HG03342 (cell line): ENCODE data around the gene VCL.

ENCODE experiments used
- ATAC-seq: cut with Tn5 transposase; IDR thresholded peaks from one replicate; pipeline ENCODE4 v1.9.1; 2021; ENCODE audit warnings: mild to moderate bottlenecking, moderate library complexity; ENCODE audit not compliant: unreplicated experiment

VCL gene

DNA sequence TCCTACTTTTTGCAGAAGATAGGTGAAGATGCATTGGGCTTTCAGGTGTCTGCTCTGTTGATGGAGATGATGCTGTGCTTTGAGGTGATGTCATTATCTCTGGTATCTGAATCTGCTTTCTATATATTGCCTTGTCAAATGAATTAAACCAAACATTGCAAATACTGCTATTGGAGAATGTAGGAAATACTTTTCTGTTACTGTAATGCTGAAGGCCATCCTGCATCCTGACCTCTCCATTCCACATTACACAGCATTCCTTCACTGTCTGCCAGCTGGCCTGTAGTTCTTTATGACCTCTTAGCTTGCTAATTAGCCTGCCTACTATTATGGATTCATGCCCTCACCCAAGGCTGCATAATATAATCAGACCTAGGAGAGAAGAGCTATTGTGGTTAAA is 73.2 kb downstream of the VCL start:
- no peak for ATAC-seq

DNA sequence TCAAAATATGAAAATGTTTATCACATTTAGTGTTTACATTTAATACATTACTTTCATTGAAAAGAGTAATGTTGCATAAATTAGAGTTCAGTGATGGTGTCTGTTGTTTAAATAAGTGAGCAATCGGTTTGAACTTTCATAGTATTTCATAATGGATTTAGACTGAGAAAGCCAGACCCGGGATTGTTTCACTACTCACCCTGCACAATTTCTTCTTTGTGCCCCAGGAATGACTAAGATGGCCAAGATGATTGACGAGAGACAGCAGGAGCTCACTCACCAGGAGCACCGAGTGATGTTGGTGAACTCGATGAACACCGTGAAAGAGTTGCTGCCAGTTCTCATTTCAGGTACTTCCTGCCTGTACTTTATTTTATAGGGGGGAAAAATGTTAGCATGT is 74.6 kb downstream of the VCL start:
- no peak for ATAC-seq

DNA sequence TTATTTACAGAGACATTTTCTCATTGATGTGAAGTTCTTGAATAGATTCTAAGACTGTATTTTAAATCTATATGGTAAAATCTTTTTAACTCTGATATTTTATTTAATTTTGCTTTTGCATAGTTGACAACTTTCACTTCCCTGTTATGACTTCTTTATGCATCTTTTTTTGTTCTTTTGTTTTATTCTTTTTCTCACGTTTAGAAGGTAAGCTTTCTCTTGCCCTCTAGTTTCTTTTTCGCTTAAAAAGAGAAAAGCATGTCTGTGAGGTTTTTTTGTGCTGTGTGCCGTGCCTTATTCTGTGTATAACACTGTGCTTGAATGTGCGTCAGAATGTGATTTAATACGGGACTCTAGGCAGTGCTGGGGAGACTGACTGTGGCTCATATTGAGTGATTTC is 78.0 kb downstream of the VCL start:
- ATAC-seq = no peak

DNA sequence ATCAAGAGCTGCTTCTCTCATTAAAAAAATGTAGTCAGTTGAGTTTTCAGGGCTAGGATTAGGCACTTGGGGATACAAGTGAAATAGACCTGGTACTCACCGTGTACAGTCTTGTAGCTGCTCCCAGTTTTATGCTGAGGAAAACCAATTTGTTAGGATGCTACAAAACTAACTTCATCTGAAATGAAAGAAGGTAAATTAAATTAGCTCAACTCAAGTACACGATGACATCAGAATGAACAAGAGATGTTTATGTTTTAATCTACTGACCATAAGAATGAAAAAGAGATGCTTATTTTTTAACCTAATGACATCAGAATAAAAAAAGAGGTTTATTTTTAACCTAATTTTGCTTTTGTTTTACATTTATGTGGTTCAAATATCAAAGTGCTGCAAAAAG is 79.0 kb downstream of the VCL start:
- ATAC-seq = no peak

DNA sequence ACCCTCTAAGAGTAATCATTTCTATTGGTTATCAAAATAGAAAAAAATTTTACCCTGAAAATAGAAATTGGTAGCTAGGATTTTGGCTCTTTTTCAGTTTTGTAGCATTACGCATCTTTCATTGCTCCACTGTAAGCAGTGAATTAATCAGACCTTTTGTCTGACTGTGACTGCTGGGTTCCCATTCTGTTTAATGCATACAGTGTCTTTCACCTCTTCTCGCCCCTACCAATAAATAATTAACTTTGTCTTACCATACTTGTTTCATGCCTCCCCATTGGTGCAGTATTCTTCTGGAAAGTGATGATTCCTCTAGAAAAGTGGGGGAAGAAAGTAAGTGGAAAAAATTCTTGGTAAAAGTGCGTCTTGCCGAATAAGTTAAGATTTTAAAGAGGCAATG is 79.5 kb downstream of the VCL start:
- no peak for ATAC-seq

DNA sequence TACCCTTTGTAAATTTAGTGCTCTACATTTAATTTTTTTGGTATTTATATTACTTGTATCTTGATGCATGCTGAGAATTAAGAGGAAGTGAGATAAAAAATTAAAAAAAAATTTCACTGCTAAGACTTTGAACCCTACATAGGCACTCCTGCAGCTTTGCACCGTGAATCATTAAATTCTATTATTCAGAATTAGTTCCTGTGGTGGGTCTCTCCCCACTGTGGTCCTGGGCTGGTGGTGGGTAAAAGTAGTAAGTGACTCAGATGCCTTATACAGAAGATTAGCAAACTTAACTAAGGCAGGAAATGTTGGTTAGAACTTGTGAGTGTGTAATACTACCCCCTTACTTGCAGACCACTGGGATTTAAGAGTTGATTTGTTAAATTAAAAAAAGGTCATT is 80.1 kb downstream of the VCL start:
- ATAC-seq = peak; percentile 69

DNA sequence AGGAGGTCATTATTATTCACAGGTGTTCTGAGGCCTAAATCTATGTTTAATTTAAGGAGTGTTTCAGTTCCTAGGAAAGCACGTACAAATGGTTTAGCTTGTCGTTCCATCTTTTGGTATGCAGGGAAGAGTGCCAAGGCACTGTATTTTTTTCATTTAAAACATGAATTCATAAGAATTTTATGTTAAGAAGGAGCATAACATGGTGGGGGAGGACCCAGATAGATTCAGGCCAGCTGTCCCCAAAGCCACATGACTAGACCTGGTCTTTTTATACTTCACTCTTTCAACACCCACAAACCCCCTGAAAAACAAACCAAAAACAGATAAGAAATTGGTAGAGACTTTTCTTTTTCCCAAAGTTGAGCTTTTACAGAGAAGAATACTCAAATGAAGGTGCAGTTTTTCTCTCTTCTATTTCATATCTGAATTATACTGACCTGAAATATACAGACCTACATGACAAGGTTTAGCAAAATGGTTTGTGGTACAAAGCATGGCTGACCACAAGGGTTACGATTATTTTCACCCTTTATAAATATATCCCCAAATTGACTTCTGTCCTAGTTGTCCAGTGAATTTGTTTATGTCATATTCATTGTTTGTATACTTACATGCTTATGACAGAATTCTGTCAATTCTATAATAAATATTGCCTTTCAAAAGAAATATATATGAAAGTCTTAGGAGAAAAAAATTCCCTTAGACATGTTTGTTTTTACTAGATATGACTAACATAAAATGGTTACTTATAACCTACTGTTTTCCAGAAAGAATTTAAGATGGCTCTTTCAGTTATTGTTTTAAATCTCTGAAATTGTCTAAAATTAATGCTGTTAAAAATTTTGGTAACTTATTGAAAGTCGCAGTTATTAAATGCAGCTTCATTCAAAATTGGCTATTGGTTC is 81.4 kb downstream of the VCL start:
- ATAC-seq = no peak

DNA sequence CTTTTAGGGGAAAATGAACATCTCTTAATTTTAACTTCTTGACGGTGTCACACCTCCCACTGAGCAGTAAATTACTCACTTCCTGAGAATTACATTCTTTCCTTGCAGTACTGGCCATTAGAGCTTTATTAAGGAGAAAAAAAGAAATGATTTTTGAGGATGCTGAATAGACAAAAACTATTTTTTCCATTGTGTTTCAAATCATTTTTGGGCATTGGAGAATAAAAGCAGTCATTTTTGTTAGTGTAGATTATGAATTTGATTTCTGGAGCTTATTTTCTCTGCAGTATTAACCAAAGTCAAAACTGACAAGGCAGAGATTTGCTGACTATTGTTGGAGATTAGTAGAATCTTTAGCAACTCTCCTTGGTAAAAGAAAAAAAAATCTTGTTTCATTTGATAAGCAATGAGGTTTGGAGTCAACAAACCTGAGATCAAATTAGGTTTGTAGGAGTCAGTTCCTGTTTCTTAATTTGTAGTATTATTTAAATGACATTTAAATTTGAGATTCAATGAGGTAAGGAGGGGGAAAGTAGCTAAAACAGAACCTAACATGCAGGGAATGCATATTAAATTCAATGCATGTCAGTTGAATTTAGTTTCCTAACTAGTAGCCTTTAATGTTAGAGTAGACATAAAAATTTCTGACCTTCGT is 82.1 kb downstream of the VCL start:
- ATAC-seq = no peak

DNA sequence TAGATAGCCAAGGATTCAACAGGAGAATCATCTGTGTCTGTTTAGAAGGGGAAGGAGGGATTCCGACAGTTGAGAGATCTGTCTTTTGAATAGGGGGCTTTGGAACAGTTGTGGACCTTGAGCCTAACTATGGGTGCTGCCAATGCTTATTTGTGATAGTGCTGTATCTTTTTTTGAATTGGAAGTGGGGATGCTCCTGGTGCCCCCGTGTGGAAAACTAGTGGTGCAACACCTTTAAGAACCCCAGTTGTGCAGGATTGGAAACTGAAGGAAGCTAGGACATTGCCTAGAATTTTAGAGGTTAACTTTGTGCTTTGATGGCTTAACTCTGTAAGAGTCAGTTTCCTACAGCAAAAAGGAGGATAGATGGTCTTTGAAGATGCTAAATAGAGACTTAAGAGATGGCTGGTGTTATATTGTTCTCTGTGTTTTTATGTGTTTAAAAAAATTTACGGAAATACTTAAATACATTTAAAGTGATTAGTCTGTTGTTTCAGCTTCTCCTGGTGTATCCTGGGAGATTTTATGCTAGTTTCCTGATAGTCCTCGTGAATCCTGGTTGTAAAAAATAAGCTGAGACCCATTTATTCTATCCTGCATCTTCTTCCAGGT is 83.4 kb downstream of the VCL start:
- no peak for ATAC-seq

DNA sequence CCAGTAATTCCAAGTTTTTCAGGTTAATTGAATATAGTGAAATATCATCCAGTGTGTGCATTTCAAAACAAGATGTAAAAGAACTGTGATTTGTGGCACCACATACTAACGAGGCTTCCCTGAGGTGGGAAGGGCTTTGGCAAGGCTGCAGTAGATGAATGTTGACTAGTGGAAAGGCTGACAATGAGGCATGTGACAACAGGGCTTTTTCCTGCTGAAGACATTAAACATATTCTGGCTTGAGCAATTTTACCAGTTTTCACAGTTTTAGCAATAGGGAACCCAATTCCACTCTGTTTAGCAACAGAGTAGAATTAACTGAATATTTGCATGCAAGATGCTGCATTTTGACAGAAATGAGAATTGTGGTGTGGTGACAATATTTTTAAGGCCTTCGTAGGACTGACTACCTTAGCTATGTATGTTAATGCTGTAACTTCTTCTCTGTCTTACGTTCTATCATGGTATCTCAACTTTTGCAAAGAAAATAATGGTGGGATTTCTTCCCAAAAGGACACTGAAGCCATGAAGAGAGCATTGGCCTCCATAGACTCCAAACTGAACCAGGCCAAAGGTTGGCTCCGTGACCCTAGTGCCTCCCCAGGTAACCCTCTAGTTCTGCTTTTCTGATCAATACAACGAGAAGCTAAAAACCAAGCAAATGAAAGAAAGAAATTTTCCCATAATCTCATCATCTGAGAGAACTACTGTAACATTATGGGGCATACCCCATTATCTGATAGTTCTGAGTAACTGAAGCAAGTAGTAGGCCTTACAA is 84.2 kb downstream of the VCL start:
- ATAC-seq = no peak

DNA sequence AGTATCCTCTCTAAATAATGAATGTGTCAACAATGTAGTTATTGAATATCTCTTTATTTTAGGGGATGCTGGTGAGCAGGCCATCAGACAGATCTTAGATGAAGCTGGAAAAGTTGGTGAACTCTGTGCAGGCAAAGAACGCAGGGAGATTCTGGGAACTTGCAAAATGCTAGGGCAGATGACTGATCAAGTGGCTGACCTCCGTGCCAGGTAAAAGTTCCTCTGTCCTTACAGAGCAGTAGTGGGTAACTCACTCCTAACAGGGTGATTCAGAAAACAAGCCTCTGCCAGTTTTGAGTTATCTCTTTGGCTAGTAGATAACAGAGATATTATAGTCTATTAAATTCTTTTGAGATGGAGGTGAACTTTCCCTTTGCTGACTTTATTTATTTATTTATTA is 85.4 kb downstream of the VCL start:
- no peak for ATAC-seq

DNA sequence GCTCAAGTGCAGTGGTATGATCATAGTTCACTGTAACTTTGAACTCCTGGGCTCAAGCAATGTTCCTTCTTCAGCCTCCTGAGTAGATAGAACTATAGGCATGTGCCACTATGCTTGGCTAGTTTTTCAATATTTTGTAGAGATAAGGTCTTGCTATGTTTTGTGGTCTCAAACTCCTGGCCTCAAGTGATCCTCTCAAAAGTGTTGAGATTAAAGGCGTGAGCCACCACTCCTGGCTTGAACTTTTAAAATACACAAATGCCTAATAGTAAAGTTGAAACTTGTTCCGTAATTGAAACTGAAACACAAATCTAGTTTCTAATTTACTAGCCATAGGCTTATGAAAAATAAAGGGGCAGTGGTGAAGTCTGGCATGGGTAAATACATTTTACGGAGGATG is 87.0 kb downstream of the VCL start:
- ATAC-seq = peak; percentile 64

DNA sequence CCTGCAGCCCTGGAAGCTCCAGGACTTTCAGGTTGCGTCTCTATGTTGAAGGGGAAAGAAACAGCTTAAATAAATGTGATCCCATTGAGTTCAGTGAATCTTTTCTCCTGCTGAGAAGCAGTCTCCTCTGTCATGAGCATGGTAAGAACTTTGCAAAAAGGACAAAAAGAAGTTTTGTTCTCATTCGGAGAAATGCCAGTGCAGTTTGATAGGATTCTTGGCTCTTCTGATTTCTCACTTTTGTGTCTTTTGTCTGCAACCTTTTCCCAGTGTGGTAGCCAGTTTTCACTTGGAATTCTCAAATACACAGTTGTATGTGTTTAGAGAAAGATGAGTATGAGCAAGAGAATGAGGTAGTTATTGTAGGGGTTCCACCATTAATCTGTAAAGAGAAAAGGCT is 88.4 kb downstream of the VCL start:
- no peak for ATAC-seq

DNA sequence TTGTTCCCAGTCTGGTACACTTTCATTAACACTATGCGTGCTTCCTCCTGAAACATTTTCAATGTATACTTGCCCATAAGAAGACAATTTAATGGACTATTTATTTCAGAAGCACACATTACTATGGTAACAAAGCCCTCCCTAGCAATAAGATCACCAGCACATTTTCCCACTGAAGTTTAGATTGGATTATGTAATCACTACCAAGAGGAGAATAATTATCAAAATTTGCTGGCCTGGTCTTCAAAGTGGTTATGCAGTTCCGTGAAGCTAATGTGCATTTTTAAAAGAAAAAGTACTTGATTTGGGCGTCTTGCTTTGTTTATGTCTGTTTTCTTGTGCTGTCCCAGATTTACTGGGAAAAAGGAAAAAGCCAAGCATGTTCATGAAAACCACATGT is 90.8 kb downstream of the VCL start:
- ATAC-seq = no peak

DNA sequence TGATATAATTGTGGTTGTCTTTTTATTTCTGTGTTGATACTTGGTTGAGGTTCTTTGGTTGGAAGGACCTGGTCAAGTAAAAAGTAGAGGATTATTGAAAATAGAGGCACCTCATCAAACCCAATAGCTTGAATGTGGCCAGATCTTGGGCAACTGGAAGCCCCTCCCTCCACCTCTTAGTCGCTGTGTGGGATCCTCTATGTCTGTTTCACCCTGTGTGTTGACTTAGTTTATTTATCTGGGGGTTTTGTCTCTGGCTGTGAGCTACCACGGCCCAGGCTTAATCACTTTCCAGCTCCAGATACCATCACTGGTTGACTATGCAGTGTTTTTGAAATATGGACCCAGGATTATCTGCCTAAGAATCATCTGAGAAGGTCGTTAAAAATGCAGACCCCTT is 94.5 kb downstream of the VCL start:
- ATAC-seq = no peak

DNA sequence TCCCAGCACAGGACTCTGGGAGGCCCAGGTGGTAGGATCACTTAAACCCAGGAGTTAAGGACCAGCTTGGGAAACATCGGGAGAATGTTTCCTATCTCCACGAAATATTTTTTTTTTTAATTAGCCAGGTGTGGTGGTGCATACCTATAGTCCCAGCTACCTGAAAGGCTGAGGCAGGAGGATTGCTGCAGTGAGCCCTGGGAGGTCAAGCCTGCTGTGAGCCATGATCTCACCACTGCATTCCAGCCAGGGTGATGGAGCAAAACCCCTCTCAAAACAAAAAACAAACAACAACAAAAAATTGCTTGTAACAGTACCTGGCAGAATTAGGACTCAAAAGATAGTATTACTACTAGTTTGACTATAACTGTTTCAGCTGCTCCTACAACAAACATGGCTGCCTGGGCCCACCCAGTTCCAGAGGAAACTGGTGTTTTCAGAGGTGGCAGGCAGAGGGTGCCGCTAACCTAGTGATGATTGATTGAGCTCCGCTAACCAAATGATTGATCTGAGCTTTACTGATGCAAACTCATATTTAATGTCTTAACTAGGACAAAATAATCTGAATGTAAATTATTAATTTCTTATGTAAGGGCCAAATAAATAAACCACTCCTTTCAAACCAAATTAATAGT is 95.7 kb downstream of the VCL start:
- no peak for ATAC-seq

DNA sequence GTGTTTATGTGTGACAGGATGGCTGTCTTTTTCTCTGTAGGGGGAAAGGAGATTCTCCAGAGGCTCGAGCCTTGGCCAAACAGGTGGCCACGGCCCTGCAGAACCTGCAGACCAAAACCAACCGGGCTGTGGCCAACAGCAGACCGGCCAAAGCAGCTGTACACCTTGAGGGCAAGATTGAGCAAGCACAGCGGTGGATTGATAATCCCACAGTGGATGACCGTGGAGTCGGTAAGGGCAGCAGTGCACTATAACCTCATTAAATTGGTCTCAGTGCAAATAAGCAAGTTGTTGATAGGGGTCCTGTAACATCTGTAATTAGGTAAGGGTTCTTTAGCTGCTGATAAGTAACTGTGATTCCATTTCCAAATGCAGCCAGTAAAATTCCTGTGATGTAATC is 96.3 kb downstream of the VCL start:
- no peak for ATAC-seq

DNA sequence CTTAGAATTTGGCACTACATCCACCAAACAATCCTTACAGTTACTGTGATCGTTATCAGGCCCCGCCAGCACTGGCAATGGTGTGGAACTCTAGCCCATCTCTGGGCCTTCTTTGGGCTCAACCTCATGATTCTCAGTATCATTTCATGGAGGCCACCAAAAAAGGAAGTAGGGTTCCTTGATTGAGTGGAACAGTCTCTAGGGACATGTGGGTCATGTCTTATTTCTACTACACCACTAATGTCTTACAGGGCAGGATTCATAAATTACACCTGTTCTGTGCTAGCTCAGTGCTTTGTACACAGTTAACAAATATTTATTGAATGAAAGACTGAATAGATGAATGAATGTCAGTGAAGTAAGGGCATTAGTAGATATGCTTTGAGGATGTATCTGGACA is 98.9 kb downstream of the VCL start:
- ATAC-seq = peak; percentile 87

DNA sequence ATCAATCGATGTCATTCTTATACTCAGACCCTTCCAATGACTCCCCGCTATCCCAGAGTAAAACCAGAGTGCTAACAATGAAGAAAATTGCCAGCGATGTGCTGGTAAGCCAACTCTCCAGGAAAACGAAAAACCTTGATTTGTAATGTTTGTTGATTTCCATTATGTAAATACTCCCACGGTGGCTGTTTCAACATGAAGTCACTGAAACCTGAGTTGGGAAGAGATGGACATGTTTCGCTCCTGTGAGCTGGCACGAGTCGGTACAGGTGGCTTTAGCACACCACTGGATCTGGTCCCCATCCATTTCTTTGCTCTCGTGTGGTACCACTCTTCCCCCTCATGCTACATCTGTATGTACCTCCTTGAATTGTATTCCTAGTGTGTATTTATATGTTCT is 99.9 kb downstream of the VCL start:
- ATAC-seq = no peak

DNA sequence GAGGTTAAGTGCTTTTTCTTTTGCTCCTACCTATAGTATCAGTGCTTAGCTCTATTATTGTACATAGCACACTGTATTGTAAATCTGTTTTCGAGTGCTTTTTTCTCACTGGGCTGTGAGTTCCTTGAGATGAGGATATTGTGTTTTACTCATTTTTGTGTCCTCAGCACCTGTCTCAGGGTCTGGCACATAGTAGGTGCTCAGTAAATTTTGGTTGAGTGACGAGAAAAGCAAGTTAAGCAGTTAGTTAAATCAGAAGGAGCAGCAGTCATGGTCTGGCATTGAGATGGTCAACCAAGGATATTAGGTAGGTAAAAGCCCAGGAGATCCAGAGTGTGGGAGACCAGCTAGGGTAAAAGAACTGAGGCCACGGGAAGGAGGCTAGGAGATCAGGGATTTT is 101.5 kb downstream of the VCL start:
- ATAC-seq = no peak

DNA sequence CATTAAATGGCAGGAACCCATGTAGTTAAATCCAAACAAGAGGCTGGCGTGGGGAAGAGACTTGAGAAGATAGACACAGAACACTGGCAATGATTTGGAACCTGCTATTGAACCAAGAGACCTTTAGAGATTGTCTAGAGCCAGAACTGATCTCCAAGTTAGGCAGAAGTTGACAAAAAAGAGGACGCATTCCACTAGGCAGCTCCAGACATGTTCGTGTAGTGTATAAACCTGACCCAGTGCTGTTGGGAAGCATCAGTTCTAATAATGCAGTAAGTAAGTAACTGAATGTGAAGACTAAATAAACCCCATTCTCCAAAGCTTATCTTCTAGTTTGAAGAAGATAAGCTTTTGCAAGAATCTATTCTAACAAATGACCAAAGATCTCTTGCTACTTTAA is 101.9 kb downstream of the VCL start:
- no peak for ATAC-seq
